Umbilical cord (tissue), 2 donors: ENCODE data around the gene ABCG1. TPM values are rescaled to one million over a fixed set of nuclear protein-coding genes. Genes with fewer than 3 reads are reported as not detected.
A peak's percentile ranks its signal among the peaks of the same experiment; 100 is the strongest.

Source experiments
- DNase-seq: peaks from one replicate; pipeline ENCODE4 v3.0.0-alpha.2; 2015; ENCODE audit warnings: low spot score
- total RNA-seq: library from RNA; depleted of rRNA; stranded (reverse); fragments of >200 nt; gene quantifications from one replicate; pipeline ENCODE4 v1.2.3, GENCODE V29; 2014; ENCODE audit warnings: low replicate concordance; ENCODE audit not compliant: insufficient read depth

The ABCG1 gene
- total RNA-seq, 1 donor from 2014 or later: 6.5 TPM

DNA sequence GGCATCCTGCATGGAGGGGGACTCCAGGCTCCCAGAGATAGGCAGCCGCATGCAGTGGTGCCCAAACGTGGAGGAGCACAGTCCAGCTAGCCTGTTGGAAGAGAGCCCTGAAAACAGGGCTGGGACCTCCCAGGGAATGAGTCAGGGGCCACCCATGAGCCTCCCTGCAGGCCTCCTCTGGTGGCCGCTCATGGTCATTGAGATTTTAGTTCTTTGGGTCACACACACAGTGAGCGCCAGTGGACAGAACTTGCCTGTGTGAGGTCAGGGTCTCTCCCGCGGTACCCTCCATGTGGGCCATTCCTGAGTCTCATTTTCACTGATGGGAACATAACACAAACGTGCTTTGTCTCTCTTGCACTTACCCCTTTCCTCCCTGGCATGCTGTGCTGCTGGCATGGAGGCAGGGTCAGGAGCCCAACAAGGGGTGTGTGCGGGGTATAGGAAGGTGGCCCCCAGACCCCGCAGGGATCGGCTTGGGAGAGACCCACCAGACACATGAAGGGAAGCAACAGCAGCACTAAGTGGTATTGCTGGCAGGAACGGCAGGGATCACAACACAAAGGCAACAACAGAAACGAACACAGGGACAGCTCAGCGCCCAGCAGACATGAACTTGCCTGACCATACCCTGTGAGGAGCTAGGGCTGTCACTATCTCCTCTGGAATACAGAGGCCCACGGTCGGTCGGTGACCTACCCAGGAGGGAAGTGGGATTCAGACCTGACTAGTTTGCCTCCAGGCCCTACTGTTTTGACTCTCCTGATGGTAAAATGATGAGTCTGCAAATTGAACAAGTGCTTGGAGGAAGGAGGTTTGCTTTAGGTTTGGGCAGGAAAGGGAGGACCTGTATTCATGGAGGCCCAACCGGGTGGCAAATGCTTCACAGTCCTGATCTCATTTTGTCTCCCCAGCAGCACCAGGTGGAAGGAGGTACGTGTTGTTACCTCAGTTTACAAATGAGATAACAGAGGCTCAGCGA is 31.8 kb downstream of the ABCG1 start:
- DNase-seq: no peak

- DNase-seq: no peak
Observed at GRCh38 chr21:42251654-42252324, 32.8 kb downstream of the ABCG1 start.

- no peak for DNase-seq
Observed at GRCh38 chr21:42252325-42252654, 33.4 kb downstream of the ABCG1 start.

DNA sequence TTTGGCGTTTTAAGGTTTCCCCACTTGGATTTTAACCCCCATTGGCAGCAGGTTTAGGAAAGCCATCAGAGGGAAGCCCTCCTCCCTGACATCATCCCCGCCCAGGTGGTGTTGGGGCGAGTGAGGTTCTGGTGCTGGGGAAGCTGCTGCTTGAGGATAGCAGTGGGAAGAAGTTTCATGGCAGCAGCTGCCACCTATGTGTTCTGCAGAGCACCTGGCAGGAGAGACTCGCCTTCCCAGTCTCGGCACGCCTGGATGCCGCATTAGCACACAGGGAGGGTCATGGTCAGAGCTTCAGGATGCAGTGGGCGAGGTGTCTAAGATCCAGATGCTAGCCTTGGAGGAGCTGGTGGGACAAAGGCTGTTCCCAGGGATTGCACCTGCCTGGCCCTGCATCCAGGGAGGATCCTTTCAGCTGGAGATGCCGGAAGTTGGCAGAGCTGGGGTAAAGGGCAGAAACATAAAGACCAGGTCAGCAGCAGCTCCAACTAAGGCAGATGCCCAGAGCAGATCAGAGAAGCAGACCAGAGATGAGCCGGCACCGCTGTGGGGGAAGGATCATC is 33.9 kb downstream of the ABCG1 start:
- no peak for DNase-seq

- DNase-seq: no peak
Observed at GRCh38 chr21:42253466-42253865, 34.5 kb downstream of the ABCG1 start.

DNA sequence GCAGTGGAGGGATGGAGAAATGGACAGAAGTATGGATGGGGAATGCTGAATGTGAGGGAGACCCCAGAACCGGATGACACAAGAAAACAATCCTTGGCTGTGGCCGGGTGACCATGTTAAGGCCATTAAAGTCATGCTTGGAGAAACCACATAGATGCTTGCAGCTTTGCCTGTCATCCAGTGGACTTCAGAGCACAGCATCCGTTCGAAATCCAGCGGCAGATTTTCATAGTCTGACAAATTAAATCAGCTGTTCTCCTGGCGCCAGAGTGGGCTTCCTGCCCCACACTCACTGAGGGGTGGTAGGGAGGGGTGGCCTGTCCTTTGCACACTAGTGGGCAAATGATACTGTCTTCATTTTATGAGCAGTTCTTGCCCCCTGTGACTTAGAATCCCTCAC is 35.1 kb downstream of the ABCG1 start:
- no peak for DNase-seq

DNA sequence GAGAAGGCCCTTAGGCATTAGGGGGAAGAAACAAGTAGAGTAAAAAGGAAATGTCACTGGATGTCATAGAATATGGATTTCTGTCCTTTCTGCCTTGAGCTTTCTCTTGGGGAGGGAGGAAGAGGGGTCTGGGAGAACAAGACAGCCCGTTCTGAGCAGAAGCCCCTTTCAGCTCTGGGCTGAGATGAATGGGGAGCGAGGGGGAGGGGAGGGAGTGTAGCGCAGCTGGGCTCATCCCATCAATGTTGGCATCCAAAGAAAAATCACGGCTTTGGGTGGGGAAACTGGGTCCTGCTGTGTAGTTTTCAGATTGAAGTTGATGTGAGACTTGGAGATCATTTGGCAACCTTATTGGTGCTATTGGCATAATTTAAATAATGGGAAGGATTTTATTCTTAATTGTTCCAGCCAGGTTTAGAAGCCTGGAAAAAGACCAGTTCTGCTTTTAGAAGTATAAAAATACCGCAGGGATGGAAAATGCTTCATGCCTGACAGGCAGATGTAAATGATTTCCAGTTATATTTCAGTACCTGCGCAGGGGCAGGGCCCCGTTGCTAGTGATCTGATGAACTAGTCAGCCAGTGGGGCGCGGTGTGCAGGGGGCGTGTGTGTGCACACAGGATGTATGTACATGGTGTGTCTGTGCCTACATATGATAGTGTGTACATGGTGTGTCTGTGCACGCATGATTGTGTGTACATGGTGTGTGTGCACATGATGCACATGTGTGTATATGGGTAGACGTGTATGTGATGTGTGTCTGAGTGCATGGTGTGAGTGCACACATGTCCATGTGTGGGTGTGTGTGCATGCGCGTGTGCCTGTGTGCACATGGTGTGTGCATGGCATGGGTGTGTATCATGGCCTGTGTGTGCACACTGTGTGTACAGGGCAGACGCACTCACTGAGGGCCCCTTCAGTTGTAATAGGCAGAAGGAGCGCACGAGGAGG is 36.0 kb downstream of the ABCG1 start:
- DNase-seq: no peak

DNA sequence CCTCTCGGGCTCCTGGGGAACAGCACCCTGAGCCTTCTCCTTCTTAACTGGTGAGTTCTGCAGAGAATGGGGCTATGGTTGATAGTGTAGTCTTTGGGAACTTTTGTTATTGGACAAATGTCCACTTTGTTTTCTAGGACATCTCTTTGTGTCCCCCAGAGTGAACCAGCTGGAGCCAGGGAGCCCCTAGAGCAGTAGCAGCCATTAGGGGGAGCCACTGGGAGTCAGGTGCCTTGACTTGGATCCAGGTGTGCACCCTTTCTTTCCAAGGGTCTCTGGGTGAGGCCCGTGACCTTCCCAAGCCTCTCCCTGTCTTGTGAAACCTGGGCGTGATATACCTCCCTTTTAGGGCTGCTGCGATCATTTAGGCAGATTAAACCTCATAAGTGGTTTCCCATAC is 36.9 kb downstream of the ABCG1 start:
- no peak for DNase-seq

DNA sequence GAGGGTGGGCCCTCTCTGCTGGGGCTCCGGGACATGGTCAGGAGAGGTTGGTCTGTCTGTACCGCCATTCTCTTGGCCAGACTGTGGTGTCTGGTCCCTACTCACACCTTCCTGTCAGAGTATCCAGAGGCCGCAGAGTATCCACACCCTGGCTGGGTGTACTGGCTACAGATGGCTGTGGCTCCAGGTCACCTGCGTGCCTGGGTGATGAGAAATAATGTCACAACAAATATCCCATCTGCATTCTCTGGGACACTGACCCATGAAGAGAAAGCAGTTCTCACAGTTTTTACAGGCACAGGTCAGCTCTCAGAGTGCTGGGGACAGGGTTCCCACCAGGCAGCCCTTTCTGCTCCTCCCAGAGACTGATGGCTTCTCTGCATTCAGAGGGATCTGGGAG is 37.4 kb downstream of the ABCG1 start:
- DNase-seq: no peak

- DNase-seq: peak; percentile 87
Observed at GRCh38 chr21:42257091-42257765, 38.3 kb downstream of the ABCG1 start.

- no peak for DNase-seq
Observed at GRCh38 chr21:42258150-42258884, 39.4 kb downstream of the ABCG1 start.

GRCh38 chr21:42258885-42259407 is 40.0 kb downstream of the ABCG1 start:
- no peak for DNase-seq

GRCh38 chr21:42260121-42260520 is 41.2 kb downstream of the ABCG1 start:
- no peak for DNase-seq

DNA sequence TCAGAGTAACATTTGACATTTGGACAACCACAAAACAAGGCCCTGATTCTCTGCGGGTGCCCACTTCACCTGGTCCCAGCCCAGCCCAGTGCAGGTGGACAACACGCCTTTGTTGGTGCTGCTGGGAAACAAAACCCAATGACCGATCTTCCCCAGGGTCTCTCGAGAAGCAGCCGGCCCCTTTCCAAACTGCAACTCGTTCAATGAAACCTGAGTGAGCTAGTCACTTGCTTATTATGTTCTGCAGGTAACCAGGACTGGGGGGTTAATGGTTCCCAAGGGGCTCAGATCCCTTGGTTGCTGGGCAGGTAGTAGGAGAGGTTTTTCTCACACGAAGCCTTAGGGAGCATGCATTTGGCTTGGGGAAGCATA is 42.9 kb downstream of the ABCG1 start:
- DNase-seq: no peak

DNA sequence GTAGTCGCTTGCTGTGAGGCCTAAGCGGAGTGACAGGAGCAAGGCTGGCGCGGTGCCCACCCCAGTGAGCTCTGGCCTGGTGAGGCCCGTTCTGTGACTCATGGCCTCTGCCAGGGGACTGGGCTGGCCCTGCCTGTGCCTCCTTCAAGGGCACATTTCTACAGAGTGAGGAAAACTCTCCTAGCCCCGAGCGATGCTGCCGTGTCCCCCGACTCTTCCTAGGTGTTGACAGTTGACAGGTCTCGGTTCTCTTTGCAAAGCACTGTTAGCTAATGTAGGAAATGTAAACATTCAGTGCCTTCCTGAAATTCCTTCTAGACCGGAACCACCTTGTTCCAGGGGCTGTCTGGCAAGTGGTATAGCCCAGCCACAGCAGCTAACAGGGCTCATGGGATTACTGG is 43.9 kb downstream of the ABCG1 start:
- DNase-seq: peak; percentile 38

DNA sequence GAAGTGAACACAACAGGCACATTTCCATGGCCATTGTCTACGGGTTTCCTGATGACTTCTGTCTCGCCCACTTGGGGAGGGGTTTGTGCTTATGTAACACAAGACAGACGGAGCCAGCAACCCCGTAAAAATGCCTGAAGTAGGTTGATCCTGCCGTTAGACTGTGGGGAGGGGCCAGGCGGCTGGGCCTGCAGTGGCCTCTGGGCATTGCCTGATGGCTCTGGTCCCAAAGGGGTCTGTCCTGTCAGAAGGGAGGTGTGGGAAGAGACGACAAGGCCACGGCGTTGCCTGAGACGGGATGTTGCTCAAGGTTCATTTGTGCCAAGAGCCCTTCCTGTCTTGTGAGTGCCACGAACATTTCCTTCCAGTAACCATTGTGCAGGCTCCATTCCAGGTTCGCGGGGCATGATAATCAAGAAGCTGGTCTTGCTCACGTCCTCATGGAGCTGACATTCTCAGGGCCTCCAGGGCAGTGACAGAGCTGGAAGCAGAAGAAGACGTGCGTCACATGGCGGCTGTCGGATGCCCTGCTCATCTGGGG is 44.7 kb downstream of the ABCG1 start:
- DNase-seq: peak; percentile 56

DNA sequence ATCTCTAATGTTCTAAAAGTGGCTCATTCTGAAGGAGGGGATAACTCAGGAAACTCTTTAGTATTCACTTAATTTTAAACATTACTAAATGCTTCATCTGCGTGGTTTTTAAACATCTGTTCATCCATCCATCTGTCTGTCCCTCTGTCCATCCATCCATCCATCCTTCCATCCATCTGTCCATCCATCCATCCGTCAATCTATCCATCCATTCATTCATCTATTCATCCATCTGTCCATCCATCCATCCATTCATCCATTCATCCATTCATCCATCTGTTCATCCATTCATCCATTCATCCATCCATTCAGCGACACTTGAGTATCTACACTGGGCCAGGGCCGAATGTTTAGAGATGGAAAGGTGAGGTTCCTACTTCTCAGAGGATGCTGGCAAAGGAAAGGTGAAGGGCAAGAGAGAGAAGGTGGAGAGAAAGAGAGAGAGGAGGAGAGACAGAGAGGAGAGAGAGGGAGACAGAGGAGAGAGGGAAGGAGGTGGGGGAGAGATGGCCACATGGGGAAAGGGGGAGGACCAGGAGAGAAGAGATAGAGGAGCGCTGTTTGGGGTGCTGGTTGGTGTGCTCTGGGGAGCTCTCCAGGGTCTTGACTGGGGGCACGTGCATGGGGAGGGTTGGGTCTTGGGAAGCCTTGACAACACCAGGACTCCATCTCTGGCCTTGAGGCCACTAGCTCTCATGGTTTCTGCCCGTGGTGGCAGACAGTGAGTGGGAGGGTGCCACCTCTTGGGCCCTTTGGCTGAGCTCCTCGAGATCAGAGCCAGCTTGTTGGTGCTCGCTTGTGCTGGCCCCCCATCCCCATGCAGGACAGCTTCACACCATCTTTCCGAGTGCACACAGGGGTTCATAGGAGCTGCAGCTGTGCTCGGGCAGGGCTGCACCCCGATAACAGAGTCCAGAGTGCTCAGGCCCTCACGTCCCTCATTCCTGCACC is 45.6 kb downstream of the ABCG1 start:
- DNase-seq: no peak

DNA sequence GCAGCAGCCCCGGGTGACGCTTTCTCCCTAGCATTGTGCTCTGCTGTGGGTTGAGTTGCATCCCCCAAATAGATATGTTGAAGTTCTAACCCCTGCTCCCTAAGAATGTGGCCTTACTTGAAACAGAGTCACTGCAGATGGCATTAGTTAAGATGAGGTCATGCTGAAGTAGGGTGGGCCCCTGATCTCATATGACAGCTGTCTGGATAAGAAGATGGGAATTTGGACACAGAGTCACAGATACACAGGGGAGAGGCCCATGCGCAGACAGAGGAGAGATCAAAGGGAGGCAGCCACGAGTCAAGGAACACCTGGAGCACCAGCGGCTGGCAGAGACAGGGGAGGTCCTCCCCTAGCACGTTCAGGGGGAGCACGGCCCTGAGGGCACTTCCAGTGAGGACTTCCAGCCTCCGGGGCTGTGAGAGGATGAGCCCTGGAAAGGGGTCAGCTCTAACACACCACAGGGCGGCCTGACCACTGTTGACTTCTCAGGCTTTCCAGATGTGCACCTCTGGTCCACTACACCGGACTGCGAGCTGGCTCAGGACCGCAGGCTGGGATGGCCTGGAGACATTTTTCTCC is 46.4 kb downstream of the ABCG1 start:
- no peak for DNase-seq
